D341Med (cell line): ENCODE measurements around the gene ATP6V0E1.
"Not testable (repeated sequence)": the region's sequence is repeated elsewhere in the genome, so short reads cannot be mapped to it uniquely, and the experiment has no call there.

ENCODE experiments used
- DNase-seq: peaks from one replicate; pipeline ENCODE4 v3.0.0; 2012; ENCODE audit warnings: low spot score

Gene ATP6V0E1

GRCh38 chr5:173039188-173039587, 55.6 kb downstream of the ATP6V0E1 start:
- DNase-seq: no peak

- no peak for DNase-seq
Observed at GRCh38 chr5:173039964-173040363, 56.4 kb downstream of the ATP6V0E1 start.

GRCh38 chr5:173041881-173042762, 58.6 kb downstream of the ATP6V0E1 start:
- no peak for DNase-seq

GRCh38 chr5:173042763-173043107, 59.2 kb downstream of the ATP6V0E1 start:
- no peak for DNase-seq

GRCh38 chr5:173045474-173045873, 61.9 kb downstream of the ATP6V0E1 start:
- no peak for DNase-seq

- not testable (repeated sequence) for DNase-seq
Observed at GRCh38 chr5:173047096-173047837, 63.7 kb downstream of the ATP6V0E1 start.

- DNase-seq: no peak
Observed at GRCh38 chr5:173047838-173048105, 64.2 kb downstream of the ATP6V0E1 start.

GRCh38 chr5:173050791-173051190, 67.2 kb downstream of the ATP6V0E1 start:
- DNase-seq: no peak

- DNase-seq: no peak
Observed at GRCh38 chr5:173051746-173052145, 68.2 kb downstream of the ATP6V0E1 start.

- DNase-seq: no peak
Observed at GRCh38 chr5:173053041-173053440, 69.5 kb downstream of the ATP6V0E1 start.

GRCh38 chr5:173055042-173055721, 71.6 kb downstream of the ATP6V0E1 start:
- DNase-seq: no peak

- no peak for DNase-seq
Observed at GRCh38 chr5:173055722-173055982, 72.1 kb downstream of the ATP6V0E1 start.

- DNase-seq: peak; percentile 98
Observed at GRCh38 chr5:173055983-173056782, 72.6 kb downstream of the ATP6V0E1 start, which contains the start of gene CREBRF. TSS of gene CREBRF (plus strand) at chr5:173056352. CDS start at chr5:173080776, 24,424 bp downstream.

- DNase-seq: peak; percentile 84
Observed at GRCh38 chr5:173056783-173057061, 73.2 kb downstream of the ATP6V0E1 start.

GRCh38 chr5:173057062-173057924, 73.7 kb downstream of the ATP6V0E1 start:
- peak; percentile 97 for DNase-seq

- DNase-seq: no peak
Observed at GRCh38 chr5:173062141-173062540, 78.6 kb downstream of the ATP6V0E1 start.

GRCh38 chr5:173065155-173065554, 81.6 kb downstream of the ATP6V0E1 start:
- DNase-seq: no peak

GRCh38 chr5:173069671-173070070, 86.1 kb downstream of the ATP6V0E1 start:
- DNase-seq: no peak

- DNase-seq: no peak
Observed at GRCh38 chr5:173075137-173075843, 91.7 kb downstream of the ATP6V0E1 start.

- no peak for DNase-seq
Observed at GRCh38 chr5:173075970-173076369, 92.4 kb downstream of the ATP6V0E1 start.

GRCh38 chr5:173076471-173076870, 92.9 kb downstream of the ATP6V0E1 start:
- DNase-seq: not testable (repeated sequence)
